ENCODE measurements around the gene IFI44. TPM values are rescaled to one million over a fixed set of nuclear protein-coding genes. Genes with fewer than 3 reads are reported as not detected.

IFI44 gene
- total RNA-seq, 1 experiment from 2014 or later, result 58.6 TPM

- no peaks in the 10 kb centered on the region for H3K27me3 ChIP-seq
- peaks cover 7% of the 10 kb centered on the region for H3K9me3 ChIP-seq
- no peak overlapping the region for H3K4me3 ChIP-seq
- no peak for DNase-seq
- no peaks in the 10 kb centered on the region for H3K36me3 ChIP-seq
Measured at GRCh38 chr1:78640462-78640861, 9.2 kb upstream of the IFI44 start.

GRCh38 chr1:78641558-78641957, 8.1 kb upstream of the IFI44 start:
- no peak for DNase-seq
- H3K9me3 ChIP-seq, result peaks cover 9% of the 10 kb centered on the region
- H3K36me3 ChIP-seq, result no peaks in the 10 kb centered on the region
- no peaks in the 10 kb centered on the region for H3K27me3 ChIP-seq
- H3K4me3 ChIP-seq, result no peak overlapping the region

- no peak for DNase-seq
- Histone ChIP-seq H3K36me3 (no peaks in the 10 kb centered on the region), H3K9me3 (peaks cover 9% of the 10 kb centered on the region), H3K4me3 (no peak overlapping the region), H3K27me3 (no peaks in the 10 kb centered on the region)
Measured at GRCh38 chr1:78645723-78646122, 3.9 kb upstream of the IFI44 start.

- H3K27me3 ChIP-seq, result no peaks in the 10 kb centered on the region
- H3K36me3 ChIP-seq, result no peaks in the 10 kb centered on the region
- H3K9me3 ChIP-seq, result peaks cover 8% of the 10 kb centered on the region
Measured at GRCh38 chr1:78647238-78647637, 2.4 kb upstream of the IFI44 start.

GRCh38 chr1:78650114-78650660, 556 bp downstream of the IFI44 start:
- Histone ChIP-seq H3K9me3 (0 out of 2 replicates have a peak, but pooled peaks cover 3% of the 10 kb centered on the region), H3K27me3 (no peaks in the 10 kb centered on the region), H3K4me3 (peak overlapping the region; percentile 54), H3K36me3 (peaks cover 12% of the 10 kb centered on the region)
- DNase-seq, result no peak

More at GRCh38 chr1:78647238-78647637, 2.4 kb upstream of the IFI44 start:
- H3K4me3 ChIP-seq, result no peak overlapping the region
- DNase-seq, result no peak

- Histone ChIP-seq H3K27me3 (no peaks in the 10 kb centered on the region), H3K4me3 (peak overlapping the region; percentile 54), H3K9me3 (0 out of 2 replicates have a peak, but pooled peaks cover 3% of the 10 kb centered on the region), H3K36me3 (peaks cover 16% of the 10 kb centered on the region)
- peak; percentile 60 for DNase-seq
Measured at GRCh38 chr1:78651241-78651640, 1.6 kb downstream of the IFI44 start.

GRCh38 chr1:78652019-78652560, 2.5 kb downstream of the IFI44 start:
- Histone ChIP-seq H3K36me3 (peaks cover 22% of the 10 kb centered on the region), H3K9me3 (no peaks in the 10 kb centered on the region), H3K27me3 (no peaks in the 10 kb centered on the region), H3K4me3 (peak overlapping the region; percentile 54)
- DNase-seq, result peak; percentile 35

- H3K9me3 ChIP-seq, result no peaks in the 10 kb centered on the region
- H3K36me3 ChIP-seq, result peaks cover 85% of the 10 kb centered on the region
- DNase-seq, result no peak
- no peak overlapping the region for H3K4me3 ChIP-seq
- no peaks in the 10 kb centered on the region for H3K27me3 ChIP-seq
Measured at GRCh38 chr1:78658901-78659300, 9.3 kb downstream of the IFI44 start.

GRCh38 chr1:78663923-78664322, 14.3 kb downstream of the IFI44 start:
- no peaks in the 10 kb centered on the region for H3K9me3 ChIP-seq
- no peaks in the 10 kb centered on the region for H3K27me3 ChIP-seq
- peaks cover 51% of the 10 kb centered on the region for H3K36me3 ChIP-seq
- DNase-seq, result no peak
- H3K4me3 ChIP-seq, result no peak overlapping the region

- Histone ChIP-seq H3K4me3 (no peak overlapping the region), H3K27me3 (no peaks in the 10 kb centered on the region), H3K36me3 (peaks cover 42% of the 10 kb centered on the region), H3K9me3 (no peaks in the 10 kb centered on the region)
- no peak for DNase-seq
Measured at GRCh38 chr1:78664763-78665162, 15.1 kb downstream of the IFI44 start.

- no peak for DNase-seq
- Histone ChIP-seq H3K9me3 (no peaks in the 10 kb centered on the region), H3K27me3 (no peaks in the 10 kb centered on the region), H3K4me3 (no peak overlapping the region), H3K36me3 (peaks cover 32% of the 10 kb centered on the region)
Measured at GRCh38 chr1:78665809-78666208, 16.2 kb downstream of the IFI44 start.

GRCh38 chr1:78667939-78668338, 18.3 kb downstream of the IFI44 start:
- H3K36me3 ChIP-seq, result peaks cover 13% of the 10 kb centered on the region
- H3K9me3 ChIP-seq, result no peaks in the 10 kb centered on the region
- H3K4me3 ChIP-seq, result no peak overlapping the region
- no peaks in the 10 kb centered on the region for H3K27me3 ChIP-seq
- no peak for DNase-seq

- H3K27me3 ChIP-seq, result no peaks in the 10 kb centered on the region
- no peak overlapping the region for H3K4me3 ChIP-seq
- DNase-seq, result no peak
- H3K9me3 ChIP-seq, result no peaks in the 10 kb centered on the region
- peaks cover 8% of the 10 kb centered on the region for H3K36me3 ChIP-seq
Measured at GRCh38 chr1:78668427-78668826, 18.8 kb downstream of the IFI44 start.

GRCh38 chr1:78672428-78672827, 22.8 kb downstream of the IFI44 start:
- Histone ChIP-seq H3K9me3 (no peaks in the 10 kb centered on the region), H3K36me3 (no peaks in the 10 kb centered on the region), H3K4me3 (no peak overlapping the region), H3K27me3 (no peaks in the 10 kb centered on the region)
- DNase-seq, result no peak

GRCh38 chr1:78673120-78673519, 23.5 kb downstream of the IFI44 start:
- Histone ChIP-seq H3K27me3 (no peaks in the 10 kb centered on the region), H3K9me3 (no peaks in the 10 kb centered on the region), H3K36me3 (no peaks in the 10 kb centered on the region), H3K4me3 (no peak overlapping the region)
- DNase-seq, result no peak

- Histone ChIP-seq H3K9me3 (no peaks in the 10 kb centered on the region), H3K36me3 (no peaks in the 10 kb centered on the region), H3K4me3 (no peak overlapping the region), H3K27me3 (no peaks in the 10 kb centered on the region)
- no peak for DNase-seq
Measured at GRCh38 chr1:78676347-78676982, 26.8 kb downstream of the IFI44 start.

- no peaks in the 10 kb centered on the region for H3K36me3 ChIP-seq
- no peak overlapping the region for H3K4me3 ChIP-seq
- DNase-seq, result no peak
- no peaks in the 10 kb centered on the region for H3K27me3 ChIP-seq
- H3K9me3 ChIP-seq, result no peaks in the 10 kb centered on the region
Measured at GRCh38 chr1:78676993-78677392, 27.4 kb downstream of the IFI44 start.

GRCh38 chr1:78677788-78678187, 28.2 kb downstream of the IFI44 start:
- no peaks in the 10 kb centered on the region for H3K27me3 ChIP-seq
- H3K9me3 ChIP-seq, result no peaks in the 10 kb centered on the region
- no peak overlapping the region for H3K4me3 ChIP-seq
- H3K36me3 ChIP-seq, result no peaks in the 10 kb centered on the region
- no peak for DNase-seq
